GM23248 (cell line): ENCODE measurements around the gene SLIT3.

Experiments used
- EZH2 ChIP-seq: fragments of 200-600 bp; sonication (generic); IDR thresholded peaks from 2 replicates; pipeline ENCODE4 v1.6.1; 2018; ENCODE audit warnings: antibody characterized with exemption, mild to moderate bottlenecking; ENCODE audit not compliant: insufficient read depth, poor library complexity, severe bottlenecking
- EZH2phosphoT487 ChIP-seq: fragments of 200-600 bp; sonication (generic); IDR thresholded peaks from 2 replicates; pipeline ENCODE4 v1.6.1; 2018; ENCODE audit warnings: antibody characterized with exemption, moderate library complexity, mild to moderate bottlenecking, low read depth; ENCODE audit not compliant: insufficient read depth

GRCh38 chr5:168850683-168851082 is 450.3 kb downstream of the SLIT3 start:
- TF ChIP-seq EZH2 = no peak
- TF ChIP-seq EZH2phosphoT487 = no peak
